Activated B cell treated with CpG ODN at 0.5 μM for 24 hours (primary cell): ENCODE results near the gene PP2D1. TPM values are rescaled to one million over a fixed set of nuclear protein-coding genes. Genes with fewer than 3 reads are reported as not detected.
"Not testable (repeated sequence)": the region's sequence is repeated elsewhere in the genome, so short reads cannot be mapped to it uniquely, and the experiment has no call there.

ENCODE experiments used
- ATAC-seq: fragments of 200-7000 bp; cut with Tn5 transposase; one replicate; pipeline ENCODE4 v1.10.0; 2021; ENCODE audit warnings: low read depth, mild to moderate bottlenecking, moderate library complexity
- CTCF ChIA-PET: fragments of 350-600 bp; sonication (Branson Sonifier 250); formaldehyde crosslinking; loops from one replicate; lab custom pipeline; 2021; ENCODE audit warnings: antibody characterized with exemption; lab: Charles Lee
- POLR2A ChIA-PET: fragments of 350-600 bp; sonication (Branson Sonifier 250); formaldehyde crosslinking; loops from one replicate; lab custom pipeline; 2021; ENCODE audit warnings: antibody characterized with exemption; lab: Charles Lee
- DNase-seq: peaks from one replicate; pipeline ENCODE4 v3.0.0; 2022
- H3K27ac Mint-ChIP-seq: one replicate; pipeline ENCODE4 v1.8.0; 2020; ENCODE audit warnings: mixed read lengths
- H3K27me3 Mint-ChIP-seq: one replicate; pipeline ENCODE4 v1.8.0; 2021; ENCODE audit warnings: mixed read lengths
- H3K36me3 Mint-ChIP-seq: one replicate; pipeline ENCODE4 v1.8.0; 2021; ENCODE audit warnings: low read depth, mixed read lengths
- H3K4me1 Mint-ChIP-seq: one replicate; pipeline ENCODE4 v1.8.0; 2021; ENCODE audit warnings: mixed read lengths
- H3K4me3 Mint-ChIP-seq: one replicate; pipeline ENCODE4 v1.8.0; 2020; ENCODE audit warnings: mild to moderate bottlenecking, mixed read lengths
- H3K9me3 Mint-ChIP-seq: one replicate; pipeline ENCODE4 v1.8.0; 2020; ENCODE audit warnings: mixed read lengths
- CTCF ChIP-seq: fragments of 200-600 bp; IDR thresholded peaks from one replicate; pipeline ENCODE4 v1.8.0; 2022; ENCODE audit warnings: antibody characterized with exemption, mild to moderate bottlenecking
- intact Hi-C: fragments of 100-400 bp; cut with micrococcal nuclease; formaldehyde crosslinking; loops from one replicate; pipeline ENCODE4 v1.15.1; 2024
- total RNA-seq: library from RNA; stranded (reverse); gene quantifications from 2 replicates; pipeline ENCODE4 v1.2.3, GENCODE V29; 2022

PP2D1 gene
- total RNA-seq, 1 donor from 2014 or later: not detected

GRCh38 chr3:19960696-19961095 lies 51.4 kb downstream of the PP2D1 start:
- Mint-ChIP-seq H3K27ac (no peak overlapping the region), H3K4me3 (no peak overlapping the region), H3K27me3 (no peaks in the 10 kb centered on the region), H3K36me3 (peaks cover 54% of the 10 kb centered on the region), H3K9me3 (no peaks in the 10 kb centered on the region), H3K4me1 (peaks cover 36% of the 10 kb centered on the region)
- ChIA-PET CTCF (no interaction called here), POLR2A (no interaction called here)
- intact Hi-C loops: no loop called here
- DNase-seq (no peak), ATAC-seq (no peak)
- no peak for TF ChIP-seq CTCF

DNA sequence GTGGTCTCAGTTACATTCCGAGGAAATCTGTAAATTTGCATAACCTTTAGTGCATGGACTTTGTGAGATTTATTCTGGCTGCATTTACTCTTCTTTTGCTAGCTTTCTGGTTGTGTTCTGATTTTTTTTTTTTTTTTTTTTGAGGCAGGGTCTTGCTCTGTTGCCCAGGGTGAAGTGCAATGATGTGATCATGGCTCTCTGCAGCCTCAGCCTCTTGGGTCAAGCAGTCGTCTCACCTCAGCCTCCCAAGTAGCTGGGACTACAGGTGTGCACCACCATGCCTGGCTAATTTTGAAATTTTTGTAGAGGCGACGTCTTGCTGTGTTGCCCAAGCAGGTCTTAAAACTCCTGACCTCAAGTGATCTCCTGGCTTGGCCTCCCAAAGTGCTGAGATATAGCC lies 52.6 kb downstream of the PP2D1 start:
- POLR2A ChIA-PET: no interaction called here
- intact Hi-C loops: no loop called here
- no peaks in the 10 kb centered on the region for H3K27me3 Mint-ChIP-seq
- ATAC-seq (no peak), DNase-seq (no peak)
- TF ChIP-seq CTCF: no peak
- no peak overlapping the region for H3K4me3 Mint-ChIP-seq
- CTCF ChIA-PET: no interaction called here
- H3K27ac Mint-ChIP-seq: no peak overlapping the region
- peaks cover 62% of the 10 kb centered on the region for H3K36me3 Mint-ChIP-seq
- H3K9me3 Mint-ChIP-seq: no peaks in the 10 kb centered on the region
- H3K4me1 Mint-ChIP-seq: peaks cover 38% of the 10 kb centered on the region

DNA sequence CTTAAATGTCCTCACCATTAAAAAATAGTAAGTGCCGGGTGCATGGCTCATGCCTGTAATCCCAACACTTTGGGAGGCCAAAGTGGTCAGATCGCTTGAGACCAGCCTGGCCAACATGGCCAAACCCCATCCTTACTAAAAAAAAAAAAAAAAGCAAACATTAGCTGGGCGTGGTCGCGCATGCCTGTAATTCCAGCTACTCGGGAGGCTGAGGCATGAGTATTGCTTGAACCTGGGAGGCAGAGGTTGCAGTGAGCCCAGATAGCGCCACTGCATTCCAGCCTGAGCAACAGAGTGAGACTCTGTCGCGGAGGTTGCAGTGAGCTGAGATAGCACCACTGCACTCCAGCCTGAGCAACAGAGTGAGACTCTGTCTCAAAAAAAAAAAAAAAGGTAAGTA lies 54.7 kb downstream of the PP2D1 start:
- intact Hi-C loops, H3K27me3 Mint-ChIP-seq, H3K27ac Mint-ChIP-seq, H3K9me3 Mint-ChIP-seq, CTCF ChIA-PET, ATAC-seq, H3K4me3 Mint-ChIP-seq, DNase-seq: not testable (repeated sequence)
- POLR2A ChIA-PET: interaction anchor here (0.6 kb wide), 1 partner anchor 1474 kb away, joined by 5 read pairs; no protein-coding TSS in a partner anchor
- Mint-ChIP-seq H3K4me1 (peaks cover 30% of the 10 kb centered on the region), H3K36me3 (peaks cover 69% of the 10 kb centered on the region)

GRCh38 chr3:19954676-19955075 lies 57.4 kb downstream of the PP2D1 start:
- peaks cover 25% of the 10 kb centered on the region for H3K4me1 Mint-ChIP-seq

DNA sequence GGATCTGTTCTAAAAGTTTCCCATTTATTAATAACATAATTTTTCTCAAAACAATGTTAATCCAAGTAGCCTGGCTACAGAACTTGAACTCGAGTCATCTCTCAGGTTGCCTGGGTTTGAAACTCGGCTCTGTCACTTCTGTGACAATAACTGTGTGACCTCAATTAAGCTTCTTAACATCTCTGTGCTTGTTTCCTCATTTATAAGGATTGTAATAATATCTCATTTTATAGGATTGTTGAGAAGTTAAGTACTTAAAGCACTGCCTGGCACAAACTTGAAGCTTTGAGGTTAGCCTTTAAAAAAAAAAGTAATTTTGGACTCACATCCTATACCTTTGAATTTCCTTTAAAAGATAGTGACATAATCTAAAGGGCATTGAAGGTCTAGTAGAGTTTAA lies 61.7 kb downstream of the PP2D1 start:
- H3K27ac Mint-ChIP-seq: no peak overlapping the region
- H3K9me3 Mint-ChIP-seq: no peaks in the 10 kb centered on the region
- H3K4me3 Mint-ChIP-seq: no peak overlapping the region
- intact Hi-C loops: no loop called here
- TF ChIP-seq CTCF: no peak
- CTCF ChIA-PET: no interaction called here
- no peaks in the 10 kb centered on the region for H3K27me3 Mint-ChIP-seq
- ATAC-seq (no peak), DNase-seq (no peak)
- peaks cover 54% of the 10 kb centered on the region for H3K36me3 Mint-ChIP-seq
- POLR2A ChIA-PET: no interaction called here
- H3K4me1 Mint-ChIP-seq: peaks cover 50% of the 10 kb centered on the region

More at GRCh38 chr3:19954676-19955075, 57.4 kb downstream of the PP2D1 start:
- Mint-ChIP-seq H3K36me3 (peaks cover 66% of the 10 kb centered on the region), H3K9me3 (no peaks in the 10 kb centered on the region), H3K4me3 (no peak overlapping the region), H3K27me3 (no peaks in the 10 kb centered on the region), H3K27ac (no peak overlapping the region)
- DNase-seq (no peak), ATAC-seq (no peak)
- ChIA-PET POLR2A (no interaction called here), CTCF (no interaction called here)
- no peak for TF ChIP-seq CTCF
- intact Hi-C loops: no loop called here

GRCh38 chr3:19948226-19948591 lies 63.9 kb downstream of the PP2D1 start:
- Mint-ChIP-seq H3K36me3 (peaks cover 37% of the 10 kb centered on the region), H3K27me3 (no peaks in the 10 kb centered on the region), H3K27ac (peak overlapping the region; percentile 96), H3K4me1 (peaks cover 49% of the 10 kb centered on the region), H3K4me3 (peak overlapping the region; percentile 94), H3K9me3 (no peaks in the 10 kb centered on the region)
- ATAC-seq (no peak), DNase-seq (no peak)
- no peak for TF ChIP-seq CTCF
- CTCF ChIA-PET: no interaction called here
- intact Hi-C loops: loop anchor here (1.0 to 10.0 kb wide), 4 partner anchors 8 to 1523 kb away; partner anchors contain the start of gene SATB1
- POLR2A ChIA-PET: interaction anchor here (0.6 to 1.8 kb wide), 6 partner anchors 92 to 238 kb away, joined by 3 to 7 read pairs (median 3); partner anchors contain the start of genes KAT2B and SGO1
